Esophagus muscularis mucosa (tissue), 4 donors: Measurements from ENCODE around the gene ARV1.

Experiments used
- EP300 ChIP-seq: sonication (generic); formaldehyde crosslinking; IDR thresholded peaks from one replicate; pipeline ENCODE4 v1.6.1; 2017; ENCODE audit warnings: antibody characterized with exemption
- POLR2A ChIP-seq: fragments of 450-650 bp; IDR thresholded peaks from one replicate; pipeline ENCODE4 v1.6.1; 2017; ENCODE audit warnings: antibody characterized with exemption, moderate library complexity, mild to moderate bottlenecking, low read depth
- POLR2AphosphoS5 ChIP-seq, 2 donors: sonication (generic); formaldehyde crosslinking; IDR thresholded peaks; one replicate each; pipeline ENCODE4 v1.6.1; 2017; ENCODE audit warnings: antibody characterized with exemption in 2 of 2
- TF ChIP-seq, protein P1 (sequence below), 3 experiments: fragments of 200-600 bp in 2 of 3; fragments of 450-650 bp in 1 of 3; sonication (generic) in 2 of 3; IDR thresholded peaks; one replicate each; pipeline ENCODE4 v1.5.1; 2017 to 2019; ENCODE audit warnings: antibody characterized with exemption in 3 of 3, mild to moderate bottlenecking in 2 of 3, moderate library complexity in 1 of 3

DNA sequence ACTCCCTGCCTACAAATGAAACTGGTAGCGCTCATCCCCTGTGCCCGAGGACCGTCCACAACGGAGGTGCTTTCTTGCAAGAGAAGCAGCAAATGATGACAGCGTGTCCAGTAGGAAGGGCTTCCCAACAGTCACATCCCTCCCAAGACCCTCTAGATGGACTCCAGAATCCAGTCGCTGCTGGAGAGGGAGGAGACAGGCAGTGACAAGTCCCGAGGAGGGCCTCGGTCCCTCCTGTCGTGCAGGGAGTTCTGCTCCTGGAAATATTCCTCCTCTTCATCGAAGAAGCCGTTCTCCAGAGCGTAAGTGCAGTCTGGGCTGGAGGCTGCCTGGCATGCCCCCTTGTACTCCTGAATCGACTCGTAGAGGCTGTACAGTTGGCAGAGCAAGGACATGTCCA lies 40.8 kb downstream of the ARV1 start:
- TF ChIP-seq, protein P1, sequence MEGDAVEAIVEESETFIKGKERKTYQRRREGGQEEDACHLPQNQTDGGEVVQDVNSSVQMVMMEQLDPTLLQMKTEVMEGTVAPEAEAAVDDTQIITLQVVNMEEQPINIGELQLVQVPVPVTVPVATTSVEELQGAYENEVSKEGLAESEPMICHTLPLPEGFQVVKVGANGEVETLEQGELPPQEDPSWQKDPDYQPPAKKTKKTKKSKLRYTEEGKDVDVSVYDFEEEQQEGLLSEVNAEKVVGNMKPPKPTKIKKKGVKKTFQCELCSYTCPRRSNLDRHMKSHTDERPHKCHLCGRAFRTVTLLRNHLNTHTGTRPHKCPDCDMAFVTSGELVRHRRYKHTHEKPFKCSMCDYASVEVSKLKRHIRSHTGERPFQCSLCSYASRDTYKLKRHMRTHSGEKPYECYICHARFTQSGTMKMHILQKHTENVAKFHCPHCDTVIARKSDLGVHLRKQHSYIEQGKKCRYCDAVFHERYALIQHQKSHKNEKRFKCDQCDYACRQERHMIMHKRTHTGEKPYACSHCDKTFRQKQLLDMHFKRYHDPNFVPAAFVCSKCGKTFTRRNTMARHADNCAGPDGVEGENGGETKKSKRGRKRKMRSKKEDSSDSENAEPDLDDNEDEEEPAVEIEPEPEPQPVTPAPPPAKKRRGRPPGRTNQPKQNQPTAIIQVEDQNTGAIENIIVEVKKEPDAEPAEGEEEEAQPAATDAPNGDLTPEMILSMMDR (IDR thresholded peaks at IDR 0.05), result no peak
- TF ChIP-seq POLR2A, result no peak
- TF ChIP-seq POLR2AphosphoS5 (IDR thresholded peaks at IDR 0.05), result no peak
- TF ChIP-seq EP300, result no peak
